Osteoblast (primary cell): ENCODE results near the gene IGF2R. TPM values are rescaled to one million over a fixed set of nuclear protein-coding genes. Genes with fewer than 3 reads are reported as not detected.

Source experiments
- DNase-seq: peaks from one replicate; pipeline ENCODE4 v3.0.0; 2011; ENCODE audit warnings: low spot score, mixed read lengths; ENCODE audit not compliant: insufficient read length; ENCODE audit errors: missing footprints
- H2AFZ ChIP-seq: 2 replicates; pipeline ENCODE4 v1.6.0; 2011; ENCODE audit warnings: mild to moderate bottlenecking, low read length
- H3K27ac ChIP-seq: 2 replicates; pipeline ENCODE4 v1.5.1; 2011; ENCODE audit warnings: mild to moderate bottlenecking, low read depth, low read length, moderate library complexity
- H3K27me3 ChIP-seq: 2 replicates; pipeline ENCODE4 v1.6.0; 2012; ENCODE audit warnings: mild to moderate bottlenecking, control low read depth, inconsistent platforms, low read length, moderate library complexity; ENCODE audit not compliant: insufficient read depth
- H3K36me3 ChIP-seq: 2 replicates; pipeline ENCODE4 v1.5.1; 2011; ENCODE audit warnings: mild to moderate bottlenecking, low read length, control low read depth, moderate library complexity; ENCODE audit not compliant: insufficient read depth
- H3K4me1 ChIP-seq: 2 replicates; pipeline ENCODE4 v1.5.1; 2011; ENCODE audit warnings: mild to moderate bottlenecking, low read length, control low read depth, moderate library complexity; ENCODE audit not compliant: insufficient read depth
- H3K4me2 ChIP-seq: 2 replicates; pipeline ENCODE4 v1.6.0; 2011; ENCODE audit warnings: mild to moderate bottlenecking, low read length; ENCODE audit not compliant: insufficient read depth
- H3K4me3 ChIP-seq: fragments of 200-600 bp; sonication (generic); 3 replicates; pipeline ENCODE4 v1.5.1; 2012; ENCODE audit warnings: mild to moderate bottlenecking, low read length, inconsistent platforms; ENCODE audit not compliant: insufficient read depth
- H3K79me2 ChIP-seq: 2 replicates; pipeline ENCODE4 v1.6.0; 2012; ENCODE audit warnings: mild to moderate bottlenecking, low read length, control low read depth, inconsistent platforms; ENCODE audit not compliant: insufficient read depth
- H3K9me3 ChIP-seq: 2 replicates; pipeline ENCODE4 v1.5.1; 2011; ENCODE audit warnings: low read depth, low read length, control low read depth
- H4K20me1 ChIP-seq: 2 replicates; pipeline ENCODE4 v1.6.0; 2012; ENCODE audit warnings: mild to moderate bottlenecking, low read length, control low read depth; ENCODE audit not compliant: insufficient read depth
- total RNA-seq: library from RNA; depleted of rRNA; stranded (reverse); fragments of >200 nt; gene quantifications from 2 replicates; pipeline ENCODE4 v1.2.3, GENCODE V29; 2012
- TF ChIP-seq, protein P1 (sequence below): IDR thresholded peaks from 2 replicates; pipeline ENCODE4 v1.5.1; 2011; ENCODE audit warnings: mild to moderate bottlenecking, low read depth, low read length, moderate library complexity; ENCODE audit errors: extremely low read depth

Gene IGF2R
- total RNA-seq, 1 donor: 174 TPM

DNA sequence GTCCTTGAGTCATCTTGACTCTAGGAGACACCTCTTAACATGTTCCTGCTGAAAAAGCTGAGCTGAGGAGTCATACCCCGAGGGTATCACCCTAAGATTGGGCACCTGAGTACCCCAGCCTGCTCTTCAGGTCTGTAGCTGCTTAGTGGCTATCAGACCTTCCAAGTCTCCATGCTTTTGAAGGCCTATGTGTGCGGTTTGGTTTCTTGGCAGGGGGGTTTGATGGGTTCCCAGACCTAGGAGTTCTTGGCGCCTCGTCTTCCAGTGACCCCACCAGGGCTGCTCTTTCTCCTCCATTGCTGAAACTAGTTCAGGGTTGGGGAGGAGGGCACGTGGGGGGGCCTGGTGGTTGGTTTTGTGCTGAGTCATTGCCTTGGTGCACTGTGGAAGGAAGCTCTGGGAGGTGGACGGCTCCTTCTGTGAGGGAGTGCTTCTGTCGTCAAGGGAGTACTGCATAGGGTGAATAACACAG, 20.1 kb downstream of the IGF2R start:
- Histone ChIP-seq H3K79me2 (peaks cover 97% of the 10 kb centered on the region), H3K4me1 (peaks cover 32% of the 10 kb centered on the region), H3K4me3 (no peak overlapping the region), H3K27me3 (no peaks in the 10 kb centered on the region), H4K20me1 (peaks cover 29% of the 10 kb centered on the region), H3K27ac (peak overlapping the region; percentile 76), H2AFZ (no peak overlapping the region), H3K4me2 (peak overlapping the region; percentile 12), H3K9me3 (no peaks in the 10 kb centered on the region), H3K36me3 (peaks cover 5% of the 10 kb centered on the region)
- no peak for DNase-seq
- TF ChIP-seq, protein P1, sequence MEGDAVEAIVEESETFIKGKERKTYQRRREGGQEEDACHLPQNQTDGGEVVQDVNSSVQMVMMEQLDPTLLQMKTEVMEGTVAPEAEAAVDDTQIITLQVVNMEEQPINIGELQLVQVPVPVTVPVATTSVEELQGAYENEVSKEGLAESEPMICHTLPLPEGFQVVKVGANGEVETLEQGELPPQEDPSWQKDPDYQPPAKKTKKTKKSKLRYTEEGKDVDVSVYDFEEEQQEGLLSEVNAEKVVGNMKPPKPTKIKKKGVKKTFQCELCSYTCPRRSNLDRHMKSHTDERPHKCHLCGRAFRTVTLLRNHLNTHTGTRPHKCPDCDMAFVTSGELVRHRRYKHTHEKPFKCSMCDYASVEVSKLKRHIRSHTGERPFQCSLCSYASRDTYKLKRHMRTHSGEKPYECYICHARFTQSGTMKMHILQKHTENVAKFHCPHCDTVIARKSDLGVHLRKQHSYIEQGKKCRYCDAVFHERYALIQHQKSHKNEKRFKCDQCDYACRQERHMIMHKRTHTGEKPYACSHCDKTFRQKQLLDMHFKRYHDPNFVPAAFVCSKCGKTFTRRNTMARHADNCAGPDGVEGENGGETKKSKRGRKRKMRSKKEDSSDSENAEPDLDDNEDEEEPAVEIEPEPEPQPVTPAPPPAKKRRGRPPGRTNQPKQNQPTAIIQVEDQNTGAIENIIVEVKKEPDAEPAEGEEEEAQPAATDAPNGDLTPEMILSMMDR: no peak

DNA sequence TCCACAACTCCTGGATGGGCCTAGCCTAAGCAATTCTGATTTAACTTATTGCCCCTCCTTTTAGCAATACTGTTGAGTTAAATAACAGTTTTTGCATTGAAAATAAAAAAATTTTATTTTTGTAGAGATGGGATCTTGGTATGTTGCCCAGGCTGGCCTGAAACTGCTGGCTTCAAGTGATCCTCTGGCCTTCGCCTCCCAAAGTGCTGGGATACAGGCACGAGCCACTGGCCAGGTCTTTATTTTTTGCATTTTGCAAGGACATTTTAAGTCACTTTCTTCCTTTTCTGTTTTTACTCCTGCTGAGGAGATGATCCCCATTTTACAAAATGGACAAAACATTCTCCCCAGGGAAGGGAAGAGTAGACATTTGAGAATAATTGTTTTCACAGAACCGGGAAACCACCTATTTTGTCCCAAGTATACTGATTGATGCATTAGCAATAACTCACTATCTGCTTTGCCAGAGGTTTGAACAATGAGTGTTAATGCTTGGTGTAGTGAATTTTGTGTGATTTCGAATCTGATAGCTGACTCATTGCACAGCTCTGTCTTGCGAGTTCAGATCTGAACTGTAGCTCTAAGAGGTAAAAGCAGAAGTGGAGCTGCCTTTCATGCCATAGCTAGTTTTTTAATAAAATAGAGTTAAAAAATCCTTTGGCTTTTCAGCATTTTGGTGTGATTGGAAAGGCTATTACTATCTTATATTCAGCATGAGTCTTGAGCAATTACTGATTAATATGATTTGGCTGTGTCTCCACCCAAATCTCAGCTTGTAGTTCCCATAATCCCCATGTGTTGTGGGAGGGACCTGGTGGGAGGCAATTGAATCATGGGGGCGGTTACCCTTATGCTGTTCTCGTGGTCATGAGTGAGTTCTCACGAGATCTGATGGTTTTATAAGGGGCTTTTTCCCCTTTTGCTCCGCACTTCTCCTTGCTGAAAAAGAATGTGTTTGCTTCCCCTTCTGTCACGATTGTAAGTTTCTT, 20.9 kb downstream of the IGF2R start:
- no peak for DNase-seq
- H4K20me1 ChIP-seq: peaks cover 23% of the 10 kb centered on the region

DNA sequence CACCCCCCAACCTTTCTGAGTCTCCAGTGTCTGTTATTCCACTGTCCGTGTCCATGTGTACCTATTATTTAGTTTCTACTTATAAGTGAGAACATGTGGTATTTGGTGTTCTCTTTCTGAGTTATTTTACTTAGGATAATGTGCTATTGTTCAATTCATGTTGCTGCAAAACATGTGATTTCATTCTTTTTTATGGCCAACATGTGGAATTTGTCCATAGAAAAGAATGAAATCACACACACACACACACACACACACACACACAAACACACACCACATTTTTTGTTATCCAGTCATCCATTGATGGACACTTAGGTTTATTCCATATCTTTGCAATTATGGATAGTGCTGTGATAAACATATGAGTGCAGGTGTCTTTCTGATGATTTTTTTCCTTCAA, 23.5 kb downstream of the IGF2R start:
- DNase-seq: no peak
- no peak overlapping the region for H2AFZ ChIP-seq

More for the DNA sequence above, 20.9 kb downstream of the IGF2R start:
- H3K4me1 ChIP-seq: peaks cover 25% of the 10 kb centered on the region
- H3K36me3 ChIP-seq: peaks cover 5% of the 10 kb centered on the region
- no peaks in the 10 kb centered on the region for H3K9me3 ChIP-seq
- H3K4me2 ChIP-seq: peak overlapping the region; percentile 12
- H3K27me3 ChIP-seq: no peaks in the 10 kb centered on the region
- peak overlapping the region; percentile 76 for H3K27ac ChIP-seq
- H3K79me2 ChIP-seq: peaks cover 97% of the 10 kb centered on the region
- no peak overlapping the region for H3K4me3 ChIP-seq
- TF ChIP-seq, protein P1: no peak
- no peak overlapping the region for H2AFZ ChIP-seq

More for the DNA sequence above, 23.5 kb downstream of the IGF2R start:
- Histone ChIP-seq H3K4me1 (peaks cover 18% of the 10 kb centered on the region), H3K36me3 (peaks cover 5% of the 10 kb centered on the region), H3K27me3 (no peaks in the 10 kb centered on the region), H3K79me2 (peaks cover 97% of the 10 kb centered on the region), H3K27ac (no peak overlapping the region), H3K9me3 (no peaks in the 10 kb centered on the region), H3K4me2 (no peak overlapping the region), H4K20me1 (peaks cover 25% of the 10 kb centered on the region), H3K4me3 (no peak overlapping the region)
- TF ChIP-seq, protein P1: no peak
